Activated T-helper 17 cell treated with anti-CD3 and anti-CD28 coated beads, Interleukin-2, amount 50 U/mL, for 72 hours (primary cell): ENCODE data around the gene LRRC4C. TPM values are rescaled to one million over a fixed set of nuclear protein-coding genes. Genes with fewer than 3 reads are reported as not detected.

Source experiments
- ATAC-seq: fragments of 150-1000 bp; cut with Tn5 transposase; replicated peaks from 2 replicates; pipeline ENCODE4 v1.10.0; 2021; ENCODE audit warnings: mild to moderate bottlenecking, moderate library complexity
- H3K27ac Mint-ChIP-seq: one replicate; pipeline ENCODE4 v1.8.0; 2022; ENCODE audit warnings: mixed read lengths
- H3K27me3 Mint-ChIP-seq: one replicate; pipeline ENCODE4 v1.8.0; 2022; ENCODE audit warnings: mixed read lengths
- H3K36me3 Mint-ChIP-seq: one replicate; pipeline ENCODE4 v1.8.0; 2022; ENCODE audit warnings: low read depth, mild to moderate bottlenecking, mixed read lengths
- H3K4me1 Mint-ChIP-seq: one replicate; pipeline ENCODE4 v1.8.0; 2022; ENCODE audit warnings: mixed read lengths
- H3K4me3 Mint-ChIP-seq: one replicate; pipeline ENCODE4 v1.8.0; 2022; ENCODE audit warnings: mild to moderate bottlenecking, mixed read lengths
- H3K9me3 Mint-ChIP-seq: one replicate; pipeline ENCODE4 v1.8.0; 2022; ENCODE audit warnings: mixed read lengths
- total RNA-seq, 2 donors: library from RNA; stranded (reverse); gene quantifications; one replicate each; pipeline ENCODE4 v1.2.3, GENCODE V29; 2022

Gene LRRC4C
- total RNA-seq, 2 donors from 2014 or later = not detected

DNA sequence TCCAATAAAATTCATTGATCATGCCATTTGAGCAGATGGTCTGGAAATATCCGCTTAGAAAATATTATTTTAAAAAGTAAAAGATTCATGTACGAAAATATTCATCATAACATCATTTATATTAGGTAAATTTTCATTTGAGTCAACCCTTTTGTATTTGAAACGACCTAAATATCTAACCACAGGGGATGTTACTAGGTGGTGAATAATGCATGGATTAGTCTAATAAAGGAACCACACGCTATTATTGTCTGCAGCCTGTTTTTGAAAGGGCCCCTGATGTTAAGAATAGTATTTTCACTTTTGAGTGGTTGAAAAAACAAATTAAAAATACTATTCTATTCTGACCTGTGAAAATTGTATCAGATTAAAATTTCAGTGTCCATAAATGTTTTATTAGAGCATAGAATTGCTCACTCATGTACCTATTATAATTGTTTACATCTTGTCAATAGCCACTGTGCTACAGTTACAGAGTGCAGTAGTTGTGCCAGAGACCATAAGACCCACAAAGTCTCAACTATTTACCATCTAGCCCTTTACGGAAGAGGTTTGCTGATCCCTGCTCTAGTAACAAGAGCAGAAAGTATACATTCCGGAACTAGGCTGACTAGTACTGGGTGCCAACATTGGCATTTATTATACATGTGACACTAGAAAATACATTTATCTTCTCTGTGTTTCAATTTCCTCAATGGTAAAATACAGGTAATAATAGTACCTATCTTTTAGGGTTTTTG is 176.1 kb downstream of the LRRC4C start:
- H3K27me3 Mint-ChIP-seq = no peaks in the 10 kb centered on the region
- no peak for ATAC-seq
- peaks cover 12% of the 10 kb centered on the region for H3K9me3 Mint-ChIP-seq
- H3K4me3 Mint-ChIP-seq = no peak overlapping the region
- no peaks in the 10 kb centered on the region for H3K36me3 Mint-ChIP-seq
- no peaks in the 10 kb centered on the region for H3K4me1 Mint-ChIP-seq
- H3K27ac Mint-ChIP-seq = no peak overlapping the region

DNA sequence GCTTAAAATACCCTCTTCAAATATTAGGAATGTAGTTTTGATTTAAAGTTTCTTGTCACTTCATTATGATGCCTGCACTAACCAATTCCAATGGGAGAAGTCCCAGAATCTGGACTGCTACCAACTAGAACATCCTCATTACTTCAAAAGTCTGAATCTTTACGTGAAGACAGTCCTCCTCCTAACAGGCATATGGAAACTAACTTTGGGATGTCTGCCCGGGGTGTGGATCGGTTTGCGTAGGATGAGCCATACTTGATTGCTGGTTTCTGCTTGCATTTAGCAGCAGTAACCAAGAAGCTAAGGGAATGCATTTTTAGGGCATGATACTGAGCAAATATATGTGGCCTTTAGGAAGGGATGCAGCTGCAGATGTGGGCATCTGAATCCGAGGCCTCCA is 177.1 kb downstream of the LRRC4C start:
- H3K4me1 Mint-ChIP-seq = no peaks in the 10 kb centered on the region
- peaks cover 10% of the 10 kb centered on the region for H3K9me3 Mint-ChIP-seq
- H3K27ac Mint-ChIP-seq = no peak overlapping the region
- no peaks in the 10 kb centered on the region for H3K36me3 Mint-ChIP-seq
- H3K27me3 Mint-ChIP-seq = no peaks in the 10 kb centered on the region
- no peak overlapping the region for H3K4me3 Mint-ChIP-seq
- no peak for ATAC-seq

DNA sequence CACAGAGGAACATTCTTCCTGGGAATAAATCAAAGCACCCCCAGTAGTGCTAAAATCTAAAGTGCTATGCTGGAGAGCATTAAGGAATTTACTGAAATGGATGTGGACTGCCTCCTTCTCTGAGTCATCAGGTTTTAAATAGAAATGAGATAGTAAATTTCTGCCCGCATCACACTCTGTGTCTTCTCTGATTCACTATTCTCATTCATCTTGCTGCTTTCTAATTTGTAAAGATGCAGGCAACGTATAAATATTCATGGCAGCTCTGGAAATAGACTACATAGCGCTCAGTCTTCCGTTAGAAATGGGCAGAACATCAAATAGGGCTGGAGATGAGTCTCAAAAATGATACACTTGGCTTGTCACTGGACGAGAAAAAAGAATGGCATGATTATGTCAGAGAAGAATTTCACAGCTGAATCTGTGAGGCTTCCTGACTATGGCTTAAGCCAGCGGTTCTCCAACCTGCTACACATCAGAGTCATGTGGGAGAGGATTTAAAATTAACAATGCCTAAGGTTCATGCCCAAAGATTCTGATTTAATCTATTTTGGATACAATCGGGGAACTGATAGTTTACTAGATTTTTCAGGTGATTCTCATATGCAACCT is 178.2 kb downstream of the LRRC4C start:
- Mint-ChIP-seq H3K9me3 (peaks cover 10% of the 10 kb centered on the region), H3K27ac (no peak overlapping the region), H3K4me1 (no peaks in the 10 kb centered on the region), H3K27me3 (no peaks in the 10 kb centered on the region), H3K36me3 (no peaks in the 10 kb centered on the region), H3K4me3 (no peak overlapping the region)
- no peak for ATAC-seq

DNA sequence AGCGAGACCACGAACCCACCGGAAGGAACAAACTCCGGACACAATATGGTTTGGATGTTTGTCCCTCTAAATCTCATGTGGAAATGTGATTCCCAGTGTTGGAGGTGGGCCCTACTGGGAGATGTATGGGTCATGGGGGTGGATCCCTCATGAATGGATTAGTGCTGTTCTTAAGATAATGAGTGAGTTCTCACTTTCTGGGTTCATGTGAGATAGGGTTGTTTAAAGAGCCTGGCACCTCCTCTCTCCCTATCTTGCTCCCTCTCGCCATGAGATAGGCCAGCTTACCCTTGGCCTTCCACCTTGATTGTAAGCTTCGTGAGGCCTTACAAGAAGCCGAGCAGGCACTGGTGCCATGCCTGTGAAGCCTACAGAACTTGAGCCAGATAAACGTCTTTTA is 184.6 kb downstream of the LRRC4C start:
- Mint-ChIP-seq H3K36me3 (no peaks in the 10 kb centered on the region), H3K4me1 (no peaks in the 10 kb centered on the region), H3K27ac (no peak overlapping the region), H3K4me3 (no peak overlapping the region), H3K27me3 (no peaks in the 10 kb centered on the region), H3K9me3 (peaks cover 26% of the 10 kb centered on the region)
- ATAC-seq = no peak

DNA sequence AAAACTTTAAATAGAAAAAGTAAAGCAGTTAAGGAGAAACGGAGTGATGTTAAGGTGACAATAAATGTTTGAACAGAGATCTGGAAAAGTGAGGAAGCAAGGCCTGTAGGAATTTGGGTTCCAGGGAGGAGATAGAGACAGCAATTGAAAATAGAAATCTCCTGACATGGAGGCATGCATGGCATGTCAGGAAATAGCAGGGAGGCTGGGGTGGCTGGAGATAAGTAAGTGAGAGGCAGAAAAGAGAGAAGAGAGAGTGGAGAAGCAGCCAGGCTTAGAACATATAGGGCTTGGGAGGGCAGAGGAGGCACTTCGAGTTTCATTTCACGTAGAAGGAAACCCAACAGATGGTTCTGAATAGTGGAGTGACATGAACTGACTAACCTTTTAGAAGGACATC is 185.5 kb downstream of the LRRC4C start:
- no peak for ATAC-seq
- Mint-ChIP-seq H3K9me3 (peaks cover 28% of the 10 kb centered on the region), H3K27ac (no peak overlapping the region), H3K27me3 (no peaks in the 10 kb centered on the region), H3K36me3 (no peaks in the 10 kb centered on the region), H3K4me3 (no peak overlapping the region), H3K4me1 (no peaks in the 10 kb centered on the region)

DNA sequence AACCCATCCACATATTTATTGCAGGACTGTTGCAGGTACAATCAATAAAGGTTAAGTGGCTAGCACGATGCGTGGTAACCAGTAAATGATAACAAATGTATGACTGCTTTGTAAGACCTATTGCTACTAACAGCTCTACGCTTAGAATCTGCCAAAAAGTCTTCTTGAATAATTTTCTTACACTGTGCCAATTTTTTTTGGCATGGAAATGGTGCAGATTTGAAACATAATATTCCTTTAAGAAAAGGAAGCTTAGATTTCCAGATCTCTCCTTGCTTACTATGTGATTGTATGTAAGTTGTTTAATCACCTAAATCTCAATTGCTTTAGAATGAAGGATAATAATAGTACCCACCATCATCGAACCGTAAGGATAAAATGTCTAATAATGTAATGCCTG is 192.0 kb downstream of the LRRC4C start:
- ATAC-seq = no peak
- Mint-ChIP-seq H3K27me3 (no peaks in the 10 kb centered on the region), H3K36me3 (no peaks in the 10 kb centered on the region), H3K4me3 (no peak overlapping the region), H3K4me1 (no peaks in the 10 kb centered on the region), H3K27ac (no peak overlapping the region), H3K9me3 (peaks cover 24% of the 10 kb centered on the region)

DNA sequence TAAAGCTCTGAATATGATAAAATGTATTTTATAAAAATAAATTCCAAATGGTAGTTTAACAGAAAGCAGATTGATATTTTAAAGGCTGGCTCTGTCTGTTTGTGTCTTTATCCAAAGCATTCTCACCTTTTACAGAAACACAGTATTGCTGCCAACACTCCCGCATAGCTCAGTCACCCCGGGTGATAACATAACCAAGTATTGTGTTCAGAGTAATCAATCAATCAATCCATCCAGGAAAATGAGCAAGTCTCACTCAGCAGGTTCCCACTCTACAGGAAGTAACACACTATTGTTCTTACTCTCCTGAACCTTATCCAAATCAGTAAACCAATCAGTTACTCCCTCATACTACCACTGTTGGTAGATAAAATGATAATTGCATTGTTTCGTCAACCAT is 203.4 kb downstream of the LRRC4C start:
- Mint-ChIP-seq H3K4me3 (no peak overlapping the region), H3K27ac (no peak overlapping the region), H3K4me1 (no peaks in the 10 kb centered on the region), H3K27me3 (no peaks in the 10 kb centered on the region), H3K36me3 (no peaks in the 10 kb centered on the region), H3K9me3 (peaks cover 9% of the 10 kb centered on the region)
- ATAC-seq = no peak

DNA sequence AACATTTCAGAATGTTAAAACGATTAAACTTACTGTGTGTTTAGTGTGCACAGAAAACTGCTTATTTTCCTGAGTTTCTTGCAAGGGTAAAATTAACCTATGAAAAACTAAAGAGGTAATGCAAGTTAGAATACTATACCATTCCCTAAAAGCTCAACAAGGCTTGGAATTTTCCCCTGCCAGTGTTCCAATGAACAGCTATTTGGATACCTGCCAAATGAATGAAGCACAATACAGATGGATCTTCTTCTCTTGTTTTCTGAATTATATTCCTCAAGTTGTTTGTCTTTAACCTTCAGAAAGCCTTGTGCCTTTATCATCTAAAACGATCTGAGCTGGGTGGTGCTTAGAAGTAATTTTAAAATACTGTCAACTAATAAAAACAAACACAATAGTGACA is 204.5 kb downstream of the LRRC4C start:
- Mint-ChIP-seq H3K36me3 (no peaks in the 10 kb centered on the region), H3K27me3 (no peaks in the 10 kb centered on the region), H3K27ac (no peak overlapping the region), H3K4me3 (no peak overlapping the region), H3K9me3 (peaks cover 5% of the 10 kb centered on the region), H3K4me1 (no peaks in the 10 kb centered on the region)
- ATAC-seq = no peak

DNA sequence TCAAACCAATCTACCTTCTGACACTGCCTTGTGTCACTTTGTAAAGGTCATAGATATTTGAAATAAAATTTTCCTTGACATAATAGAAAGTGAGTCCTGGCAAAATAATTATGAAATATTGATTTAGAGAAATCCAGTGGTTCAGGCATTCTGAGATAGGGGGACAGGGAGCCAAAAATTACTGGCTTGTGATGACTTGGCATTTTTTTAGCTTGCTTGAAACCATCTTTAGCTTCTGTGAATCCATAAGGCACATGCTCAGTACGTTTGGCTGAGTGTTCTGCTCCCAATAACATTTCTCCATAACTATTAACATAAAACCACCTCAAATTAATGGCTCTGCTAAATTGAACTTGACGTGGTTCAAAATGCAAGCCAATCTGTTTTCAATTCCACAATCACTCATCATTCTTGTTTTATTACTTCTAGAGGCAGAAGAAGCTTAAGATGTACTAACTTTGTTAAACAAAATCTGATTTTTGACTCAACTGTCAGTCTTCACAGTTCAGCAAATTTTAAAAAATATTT is 209.0 kb downstream of the LRRC4C start:
- Mint-ChIP-seq H3K27ac (no peak overlapping the region), H3K4me1 (no peaks in the 10 kb centered on the region), H3K4me3 (no peak overlapping the region), H3K9me3 (peaks cover 19% of the 10 kb centered on the region), H3K27me3 (no peaks in the 10 kb centered on the region), H3K36me3 (no peaks in the 10 kb centered on the region)
- ATAC-seq = no peak

DNA sequence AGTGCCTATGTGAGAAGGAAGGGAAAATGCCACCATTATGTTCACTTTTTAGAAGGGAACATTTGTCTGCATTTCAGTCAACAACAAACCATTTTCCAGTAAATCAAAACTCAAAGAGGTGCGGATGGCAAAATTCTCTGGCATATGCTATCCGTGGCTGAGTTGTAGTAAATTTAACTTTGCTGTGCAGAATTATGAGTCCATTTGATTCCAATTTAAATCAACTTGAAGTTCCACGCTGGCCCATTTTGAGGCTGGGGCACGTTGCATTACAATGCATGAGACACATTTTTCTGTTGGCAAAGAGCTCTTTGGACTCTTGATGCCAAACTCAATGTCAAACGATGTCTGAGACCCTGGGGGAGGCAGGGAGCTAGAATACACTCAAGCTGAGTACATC is 211.8 kb downstream of the LRRC4C start:
- no peak overlapping the region for H3K4me3 Mint-ChIP-seq
- H3K4me1 Mint-ChIP-seq = no peaks in the 10 kb centered on the region
- H3K27ac Mint-ChIP-seq = no peak overlapping the region
- ATAC-seq = no peak
- peaks cover 27% of the 10 kb centered on the region for H3K9me3 Mint-ChIP-seq
- no peaks in the 10 kb centered on the region for H3K36me3 Mint-ChIP-seq
- H3K27me3 Mint-ChIP-seq = no peaks in the 10 kb centered on the region

DNA sequence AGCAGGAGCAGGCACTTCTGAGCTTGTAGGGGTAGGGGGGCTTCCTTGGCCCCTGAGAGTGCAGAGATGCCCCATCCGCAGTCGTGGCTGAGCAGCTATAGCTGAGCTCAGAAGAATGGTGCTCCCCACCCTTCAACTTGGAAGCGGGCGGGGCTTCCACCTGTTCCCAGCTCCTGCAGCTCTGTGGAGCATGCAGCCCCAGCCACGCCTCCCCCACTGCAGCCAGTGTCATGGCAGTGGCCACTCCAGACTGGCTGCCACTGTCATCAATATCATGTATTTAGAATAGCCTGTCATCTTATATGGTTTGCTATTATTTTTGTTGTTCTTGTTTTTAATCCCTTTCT is 213.1 kb downstream of the LRRC4C start:
- no peaks in the 10 kb centered on the region for H3K4me1 Mint-ChIP-seq
- no peak overlapping the region for H3K4me3 Mint-ChIP-seq
- no peaks in the 10 kb centered on the region for H3K36me3 Mint-ChIP-seq
- no peak overlapping the region for H3K27ac Mint-ChIP-seq
- no peaks in the 10 kb centered on the region for H3K27me3 Mint-ChIP-seq
- ATAC-seq = no peak
- peaks cover 25% of the 10 kb centered on the region for H3K9me3 Mint-ChIP-seq

DNA sequence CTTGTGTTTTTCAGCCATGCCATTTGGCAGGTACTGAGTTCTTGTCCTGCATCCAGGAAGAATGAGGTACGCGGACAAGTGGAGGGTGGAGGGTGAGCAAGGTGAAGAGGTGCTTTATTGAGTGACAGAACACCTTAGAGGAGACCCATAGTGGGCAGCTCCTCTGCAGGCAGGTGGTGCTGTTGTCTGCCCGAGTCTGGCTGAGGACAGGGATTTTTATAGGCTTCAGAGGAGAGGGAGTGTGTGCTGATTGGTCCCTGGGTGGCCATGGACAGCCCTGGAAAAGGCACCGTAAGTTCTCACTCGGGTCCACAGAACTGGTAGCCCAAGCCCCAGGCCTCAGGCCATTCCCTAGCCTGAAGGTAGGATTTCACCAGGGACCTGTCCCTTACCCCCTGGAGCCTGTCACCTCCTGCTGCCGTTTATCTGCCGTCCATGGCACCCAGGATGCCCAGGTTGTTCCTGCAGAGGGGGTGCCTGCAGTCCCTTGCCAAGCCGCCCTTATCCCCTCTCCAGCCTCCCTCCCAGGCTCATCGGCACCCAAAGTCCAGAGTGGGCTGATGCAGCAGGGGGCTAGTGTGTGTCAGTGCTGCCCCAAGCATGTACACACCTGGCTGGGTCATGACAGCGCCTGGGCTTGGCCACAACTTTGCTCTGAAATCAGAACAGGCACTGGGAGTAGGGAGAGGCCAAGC is 213.6 kb downstream of the LRRC4C start:
- H3K9me3 Mint-ChIP-seq = peaks cover 21% of the 10 kb centered on the region
- H3K4me3 Mint-ChIP-seq = no peak overlapping the region
- H3K4me1 Mint-ChIP-seq = no peaks in the 10 kb centered on the region
- no peak for ATAC-seq
- no peak overlapping the region for H3K27ac Mint-ChIP-seq
- no peaks in the 10 kb centered on the region for H3K36me3 Mint-ChIP-seq
- H3K27me3 Mint-ChIP-seq = no peaks in the 10 kb centered on the region

DNA sequence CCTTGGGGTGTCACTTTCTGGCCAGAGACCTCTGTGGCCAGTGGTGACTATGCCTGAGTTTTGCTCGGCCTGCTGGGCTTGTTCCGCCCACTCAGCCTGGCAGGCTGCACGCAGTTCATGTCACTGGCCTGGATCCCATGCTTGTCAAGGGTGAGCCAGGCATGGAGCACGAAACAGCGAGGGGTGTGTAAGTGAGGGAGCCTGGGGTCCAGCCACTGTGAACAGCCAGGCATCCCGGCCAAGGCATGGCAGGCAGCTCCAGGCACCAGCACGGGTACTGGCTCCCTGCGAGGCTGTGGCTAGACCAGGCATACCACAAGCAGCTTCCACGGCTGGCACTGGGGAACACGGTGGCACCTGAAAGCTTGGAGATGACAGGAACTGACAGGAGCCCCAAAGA is 214.3 kb downstream of the LRRC4C start:
- H3K4me1 Mint-ChIP-seq = no peaks in the 10 kb centered on the region
- peaks cover 27% of the 10 kb centered on the region for H3K9me3 Mint-ChIP-seq
- H3K27ac Mint-ChIP-seq = no peak overlapping the region
- no peaks in the 10 kb centered on the region for H3K36me3 Mint-ChIP-seq
- no peak for ATAC-seq
- no peaks in the 10 kb centered on the region for H3K27me3 Mint-ChIP-seq
- H3K4me3 Mint-ChIP-seq = no peak overlapping the region

DNA sequence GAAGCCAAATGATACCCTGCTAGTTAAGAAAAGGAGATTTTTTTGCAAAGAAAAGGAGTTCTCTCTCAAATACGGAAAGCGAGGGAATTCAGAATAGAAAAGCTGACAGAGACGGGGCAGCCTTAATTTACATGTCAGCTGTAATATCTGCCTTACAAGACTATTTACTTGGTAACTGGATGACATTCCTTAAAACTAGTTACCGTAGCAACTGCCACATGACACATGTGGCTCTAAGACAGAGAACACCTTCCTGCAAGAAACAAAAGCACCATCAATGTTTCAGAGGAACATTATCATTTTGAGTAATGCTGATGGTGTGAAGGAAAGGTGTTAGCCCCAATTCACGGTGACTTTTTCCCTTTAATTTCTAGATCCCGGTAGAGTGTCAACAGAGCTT is 222.1 kb downstream of the LRRC4C start:
- no peaks in the 10 kb centered on the region for H3K4me1 Mint-ChIP-seq
- no peaks in the 10 kb centered on the region for H3K27me3 Mint-ChIP-seq
- no peak overlapping the region for H3K27ac Mint-ChIP-seq
- ATAC-seq = no peak
- H3K36me3 Mint-ChIP-seq = no peaks in the 10 kb centered on the region
- H3K4me3 Mint-ChIP-seq = no peak overlapping the region
- H3K9me3 Mint-ChIP-seq = peaks cover 19% of the 10 kb centered on the region

DNA sequence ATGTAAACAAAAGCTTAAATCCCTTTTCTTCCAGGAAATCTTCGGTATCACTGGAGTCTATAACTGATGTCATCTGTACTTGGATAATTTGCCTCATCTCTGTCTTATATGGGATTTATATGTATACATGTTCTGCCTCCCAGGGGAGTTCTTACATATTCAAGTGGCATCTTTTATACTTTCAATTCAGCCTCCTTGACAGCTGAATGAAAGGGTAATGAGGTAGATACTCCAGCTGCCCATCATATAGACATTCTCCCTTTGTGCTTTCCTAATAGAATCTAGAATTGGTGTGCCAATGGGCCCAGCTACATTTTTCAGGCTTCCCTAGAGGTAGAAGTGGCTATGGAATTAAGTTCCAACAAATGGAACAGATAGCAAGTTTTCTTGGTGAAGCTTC is 223.8 kb downstream of the LRRC4C start:
- no peak overlapping the region for H3K27ac Mint-ChIP-seq

More for the DNA sequence above, 223.8 kb downstream of the LRRC4C start:
- peaks cover 22% of the 10 kb centered on the region for H3K9me3 Mint-ChIP-seq
- no peak overlapping the region for H3K4me3 Mint-ChIP-seq
- no peaks in the 10 kb centered on the region for H3K36me3 Mint-ChIP-seq
- H3K4me1 Mint-ChIP-seq = no peaks in the 10 kb centered on the region
- no peak for ATAC-seq
- H3K27me3 Mint-ChIP-seq = no peaks in the 10 kb centered on the region
